T-cell (primary cell): ENCODE measurements around the gene IFT43. TPM values are rescaled to one million over a fixed set of nuclear protein-coding genes. Genes with fewer than 3 reads are reported as not detected.

Experiments used
- total RNA-seq, 35 experiments: library from RNA in 6 of 35; stranded (reverse) in 6 of 35; fragments of 120-200 nt in 1 of 35; gene quantifications; one replicate each; pipeline versions ENCODE4 v1.2.1 to v1.2.4 and lab custom pipeline; 2013 to 2026

The IFT43 gene
- total RNA-seq, 5 donors from 2014 or later (not counting 1 experiment from before 2014, with no cell fraction given), result 10.0 to 13.5 (median 11.9) TPM

Other genes starting within 250 kb of the IFT43 start
- gene TGFB3, start 3.8 kb upstream of the IFT43 start, total RNA-seq, result 1 to 10 TPM; 6.4 to 9.6 (median 8.8) TPM
- gene GPATCH2L, start 166.2 kb downstream of the IFT43 start, total RNA-seq, result 10 to 100 TPM; 58.5 to 74.6 (median 72.1) TPM